Measurements from ENCODE around the gene LYPD3.
A peak's percentile ranks its signal among the peaks of the same experiment; 100 is the strongest.

The LYPD3 gene

GRCh38 chr19:43483281-43483680 lies 17.9 kb upstream of the LYPD3 start:
- no peak for DNase-seq

- DNase-seq, result no peak
Measured at GRCh38 chr19:43482193-43482592, 16.8 kb upstream of the LYPD3 start.

GRCh38 chr19:43481701-43482100 lies 16.3 kb upstream of the LYPD3 start:
- no peak for DNase-seq

GRCh38 chr19:43480574-43480973 lies 15.2 kb upstream of the LYPD3 start:
- DNase-seq, result no peak

GRCh38 chr19:43479961-43480561 lies 14.7 kb upstream of the LYPD3 start:
- DNase-seq, result no peak

GRCh38 chr19:43479226-43479625 lies 13.8 kb upstream of the LYPD3 start:
- DNase-seq, result no peak

- no peak for DNase-seq
Measured at GRCh38 chr19:43478323-43478722, 12.9 kb upstream of the LYPD3 start.

GRCh38 chr19:43476606-43477005 lies 11.2 kb upstream of the LYPD3 start:
- DNase-seq, result no peak

- peak; percentile 58 for DNase-seq
Measured at GRCh38 chr19:43474986-43475705, 9.7 kb upstream of the LYPD3 start.

- DNase-seq, result no peak
Measured at GRCh38 chr19:43474487-43474886, 9.1 kb upstream of the LYPD3 start.

GRCh38 chr19:43471091-43471490 lies 5.7 kb upstream of the LYPD3 start:
- DNase-seq, result no peak

- DNase-seq, result no peak
Measured at GRCh38 chr19:43470288-43470687, 4.9 kb upstream of the LYPD3 start.

- no peak for DNase-seq
Measured at GRCh38 chr19:43469160-43469480, 3.7 kb upstream of the LYPD3 start.

GRCh38 chr19:43468354-43469159 lies 3.1 kb upstream of the LYPD3 start:
- no peak for DNase-seq

- DNase-seq, result no peak
Measured at GRCh38 chr19:43467730-43468129, 2.3 kb upstream of the LYPD3 start.

- DNase-seq, result no peak
Measured at GRCh38 chr19:43467276-43467675, 1.9 kb upstream of the LYPD3 start.

GRCh38 chr19:43466793-43467192 lies 1.4 kb upstream of the LYPD3 start:
- DNase-seq, result no peak

GRCh38 chr19:43464134-43464775 lies 1.2 kb downstream of the LYPD3 start:
- DNase-seq, result no peak

- DNase-seq, result peak; percentile 96
Measured at GRCh38 chr19:43463381-43464133, 1.9 kb downstream of the LYPD3 start.

- DNase-seq, result peak; percentile 96
Measured at GRCh38 chr19:43462785-43463380, 2.5 kb downstream of the LYPD3 start.

GRCh38 chr19:43462383-43462782 lies 3.0 kb downstream of the LYPD3 start:
- DNase-seq, result no peak

GRCh38 chr19:43461303-43461702 lies 4.1 kb downstream of the LYPD3 start:
- DNase-seq, result no peak
